Calu3 (cell line): ENCODE measurements around the gene RMND1. TPM values are rescaled to one million over a fixed set of nuclear protein-coding genes. Genes with fewer than 3 reads are reported as not detected.
"Not testable (repeated sequence)": the region's sequence is repeated elsewhere in the genome, so short reads cannot be mapped to it uniquely, and the experiment has no call there.

Experiments
- BruUV-seq: library from RNA; stranded (reverse); fragments of 400-500 nt; replicated peaks from 2 replicates; lab custom pipeline; 2021; lab: Mats Ljungman, UMichigan
- CTCF ChIA-PET: fragments of 300-600 bp; sonication (Branson Sonifier 250); formaldehyde crosslinking; loops from one replicate; lab custom pipeline; 2022; ENCODE audit warnings: antibody characterized with exemption; lab: Charles Lee
- DNase-seq: peaks from one replicate; pipeline ENCODE4 v3.0.0; 2022
- H3K27ac Mint-ChIP-seq: one replicate; pipeline ENCODE4 v1.8.0; 2022; ENCODE audit warnings: mixed read lengths; ENCODE audit not compliant: unreplicated experiment
- H3K27me3 Mint-ChIP-seq: one replicate; pipeline ENCODE4 v1.8.0; 2022; ENCODE audit warnings: mixed read lengths; ENCODE audit not compliant: unreplicated experiment
- H3K36me3 Mint-ChIP-seq: one replicate; pipeline ENCODE4 v1.8.0; 2022; ENCODE audit warnings: mild to moderate bottlenecking, moderate library complexity, mixed read lengths; ENCODE audit not compliant: insufficient read depth, unreplicated experiment
- H3K4me1 Mint-ChIP-seq: one replicate; pipeline ENCODE4 v1.8.0; 2022; ENCODE audit warnings: mild to moderate bottlenecking, low read depth, mixed read lengths; ENCODE audit not compliant: unreplicated experiment
- H3K4me3 Mint-ChIP-seq: one replicate; pipeline ENCODE4 v1.8.0; 2022; ENCODE audit warnings: mild to moderate bottlenecking, low read depth, moderate library complexity, mixed read lengths; ENCODE audit not compliant: unreplicated experiment
- H3K9me3 Mint-ChIP-seq: one replicate; pipeline ENCODE4 v1.8.0; 2022; ENCODE audit warnings: low read depth, mixed read lengths; ENCODE audit not compliant: unreplicated experiment
- CTCF ChIP-seq: fragments of 200-600 bp; IDR thresholded peaks from one replicate; pipeline ENCODE4 v1.8.0; 2022; ENCODE audit warnings: antibody characterized with exemption; ENCODE audit not compliant: unreplicated experiment
- intact Hi-C: fragments of 100-400 bp; cut with micrococcal nuclease; formaldehyde crosslinking; loops from one replicate; pipeline ENCODE4 v1.10.0; 2022; ENCODE audit not compliant: unreplicated experiment
- total RNA-seq: library from RNA; stranded (reverse); gene quantifications from 2 replicates; pipeline ENCODE4 v1.2.3, GENCODE V29; 2022

The RMND1 gene
- total RNA-seq, 1 experiment from 2014 or later: 13.2 TPM

DNA sequence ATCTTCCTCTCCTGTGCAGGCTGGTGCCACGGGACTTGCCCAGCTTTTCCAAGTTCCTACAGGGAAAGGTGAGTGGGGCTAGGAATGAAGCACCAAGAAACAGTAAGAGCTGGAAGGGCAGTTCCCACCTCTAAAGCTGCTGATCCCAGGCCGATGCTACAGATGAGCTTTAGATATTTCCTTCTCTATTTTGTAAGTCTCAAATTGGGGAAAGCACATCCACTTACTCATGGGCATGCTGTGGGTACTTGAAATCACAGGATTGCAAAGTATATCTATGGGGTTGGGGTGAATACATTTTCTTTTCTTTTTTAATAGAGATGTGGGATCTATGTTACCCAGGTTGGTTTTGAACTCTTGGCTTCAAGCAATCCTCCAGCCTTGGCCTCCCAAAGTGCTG lies 63.7 kb downstream of the RMND1 start:
- H3K4me3 Mint-ChIP-seq: no peak overlapping the region
- H3K9me3 Mint-ChIP-seq: no peaks in the 10 kb centered on the region
- no peaks in the 10 kb centered on the region for H3K27me3 Mint-ChIP-seq
- no TSS peak for BruUV-seq
- DNase-seq: no peak
- H3K36me3 Mint-ChIP-seq: peaks cover 41% of the 10 kb centered on the region
- peaks cover 14% of the 10 kb centered on the region for H3K4me1 Mint-ChIP-seq
- intact Hi-C loops: no loop called here
- CTCF ChIA-PET: interaction anchor here (1.0 kb wide), 1 partner anchor 9 kb away, joined by 4 read pairs; no protein-coding TSS in a partner anchor
- TF ChIP-seq CTCF: no peak
- no peak overlapping the region for H3K27ac Mint-ChIP-seq

DNA sequence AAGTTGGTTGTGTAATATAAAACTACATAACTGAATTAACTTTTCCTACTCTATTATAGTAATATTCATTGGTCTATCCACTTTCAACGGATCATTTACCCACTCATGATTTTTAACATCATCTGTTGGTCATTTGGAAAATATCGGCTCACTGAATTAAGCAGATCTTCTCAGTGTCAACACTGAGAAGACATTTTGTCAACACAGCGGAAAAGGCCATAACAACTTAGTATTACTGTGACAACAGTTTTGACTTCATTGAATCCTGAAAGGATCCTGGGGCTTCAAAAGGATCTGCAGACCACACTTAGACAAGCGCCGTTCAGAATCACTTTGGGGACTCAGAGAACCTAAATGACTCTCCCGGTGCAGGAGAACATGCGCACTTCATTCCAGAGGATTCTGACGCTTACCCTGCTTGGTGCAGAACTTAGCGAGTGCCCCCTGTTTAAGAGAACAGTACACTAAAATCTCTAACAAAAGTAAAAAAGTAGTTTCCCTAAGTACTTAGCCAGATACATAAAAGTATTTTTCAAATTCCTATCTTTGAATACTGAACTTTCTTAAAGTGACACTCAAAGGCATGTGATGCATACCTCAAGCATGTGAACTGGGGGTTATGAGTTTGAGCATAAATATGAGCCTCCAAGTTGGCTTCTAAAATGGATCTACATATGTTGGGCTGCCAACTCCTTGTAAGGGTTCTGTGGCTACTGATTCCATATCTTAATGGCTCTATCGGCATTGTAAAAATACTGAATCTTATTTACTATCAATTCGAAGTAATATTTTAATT lies 64.6 kb downstream of the RMND1 start:
- H3K27ac Mint-ChIP-seq: no peak overlapping the region
- BruUV-seq: no TSS peak
- TF ChIP-seq CTCF: no peak
- no peak overlapping the region for H3K4me3 Mint-ChIP-seq
- no peaks in the 10 kb centered on the region for H3K27me3 Mint-ChIP-seq
- CTCF ChIA-PET: interaction anchor here (1.0 kb wide), 1 partner anchor 10 kb away, joined by 4 read pairs; no protein-coding TSS in a partner anchor
- peaks cover 39% of the 10 kb centered on the region for H3K36me3 Mint-ChIP-seq
- no peaks in the 10 kb centered on the region for H3K9me3 Mint-ChIP-seq
- intact Hi-C loops: no loop called here
- H3K4me1 Mint-ChIP-seq: peaks cover 8% of the 10 kb centered on the region
- no peak for DNase-seq

DNA sequence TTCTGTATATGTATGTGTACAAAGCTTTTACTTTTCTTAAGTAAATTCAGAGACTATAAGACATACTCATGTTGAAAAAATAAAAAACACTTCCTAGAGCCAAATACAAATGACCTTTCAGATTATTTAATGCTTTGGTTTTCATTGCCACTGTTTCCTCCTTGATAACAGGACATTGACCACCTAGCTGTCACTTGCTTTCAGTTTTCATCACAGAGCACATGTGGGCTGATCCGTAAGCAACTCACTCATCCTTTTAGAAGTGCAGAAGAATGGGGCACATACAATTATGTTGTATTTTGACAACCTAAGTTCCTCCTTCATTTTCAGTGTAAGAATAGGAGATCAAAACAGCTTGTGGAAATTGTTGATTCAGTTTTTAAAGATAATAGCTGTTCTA lies 66.7 kb downstream of the RMND1 start:
- CTCF ChIA-PET: no interaction called here

GRCh38 chr6:151384151-151384550 lies 67.8 kb downstream of the RMND1 start:
- no TSS peak for BruUV-seq

More for the DNA sequence above, 66.7 kb downstream of the RMND1 start:
- intact Hi-C loops: no loop called here
- no TSS peak for BruUV-seq
- Mint-ChIP-seq H3K27ac (no peak overlapping the region), H3K9me3 (no peaks in the 10 kb centered on the region), H3K4me3 (no peak overlapping the region), H3K4me1 (peaks cover 20% of the 10 kb centered on the region), H3K36me3 (peaks cover 22% of the 10 kb centered on the region), H3K27me3 (no peaks in the 10 kb centered on the region)
- TF ChIP-seq CTCF: no peak
- DNase-seq: no peak

GRCh38 chr6:151382631-151383030 lies 69.3 kb downstream of the RMND1 start:
- H3K4me3 Mint-ChIP-seq, CTCF ChIA-PET, H3K27ac Mint-ChIP-seq, BruUV-seq, DNase-seq, H3K9me3 Mint-ChIP-seq, H3K27me3 Mint-ChIP-seq, intact Hi-C loops: not testable (repeated sequence)
- Mint-ChIP-seq H3K36me3 (peaks cover 15% of the 10 kb centered on the region), H3K4me1 (peaks cover 23% of the 10 kb centered on the region)

More at GRCh38 chr6:151384151-151384550, 67.8 kb downstream of the RMND1 start:
- Mint-ChIP-seq H3K27ac (no peak overlapping the region), H3K36me3 (peaks cover 12% of the 10 kb centered on the region), H3K4me1 (peaks cover 23% of the 10 kb centered on the region), H3K9me3 (no peaks in the 10 kb centered on the region), H3K27me3 (no peaks in the 10 kb centered on the region), H3K4me3 (no peak overlapping the region)
- intact Hi-C loops: no loop called here
- no peak for DNase-seq
- TF ChIP-seq CTCF: no peak
- CTCF ChIA-PET: no interaction called here
